GM19328 (cell line): ENCODE data around the gene GATAD2B.
A peak's percentile ranks its signal among the peaks of the same experiment; 100 is the strongest.
"Not testable (repeated sequence)": the region's sequence is repeated elsewhere in the genome, so short reads cannot be mapped to it uniquely, and the experiment has no call there.

Source experiments
- ATAC-seq: cut with Tn5 transposase; IDR thresholded peaks from one replicate; pipeline ENCODE4 v1.9.1; 2021; ENCODE audit warnings: mild to moderate bottlenecking, moderate library complexity; ENCODE audit not compliant: unreplicated experiment

GATAD2B gene

DNA sequence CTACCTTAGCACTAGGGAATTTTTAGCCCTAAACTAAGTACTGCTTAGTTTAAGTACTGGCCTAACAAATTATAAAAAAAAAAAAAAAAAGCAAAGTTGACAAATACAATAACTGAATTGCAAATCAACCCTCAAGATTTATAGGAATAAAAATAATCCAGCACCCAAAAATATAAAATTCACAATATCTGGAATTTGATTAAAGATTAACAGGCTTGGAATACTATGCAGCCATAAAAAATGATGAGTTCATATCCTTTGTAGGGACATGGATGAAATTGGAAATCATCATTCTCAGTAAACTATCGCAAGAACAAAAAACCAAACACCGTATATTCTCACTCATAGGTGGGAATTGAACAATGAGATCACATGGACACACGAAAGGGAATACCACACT lies 78.4 kb downstream of the GATAD2B start:
- ATAC-seq: not testable (repeated sequence)

- ATAC-seq: no peak
Observed at GRCh38 chr1:153842006-153842471, 80.7 kb downstream of the GATAD2B start.

DNA sequence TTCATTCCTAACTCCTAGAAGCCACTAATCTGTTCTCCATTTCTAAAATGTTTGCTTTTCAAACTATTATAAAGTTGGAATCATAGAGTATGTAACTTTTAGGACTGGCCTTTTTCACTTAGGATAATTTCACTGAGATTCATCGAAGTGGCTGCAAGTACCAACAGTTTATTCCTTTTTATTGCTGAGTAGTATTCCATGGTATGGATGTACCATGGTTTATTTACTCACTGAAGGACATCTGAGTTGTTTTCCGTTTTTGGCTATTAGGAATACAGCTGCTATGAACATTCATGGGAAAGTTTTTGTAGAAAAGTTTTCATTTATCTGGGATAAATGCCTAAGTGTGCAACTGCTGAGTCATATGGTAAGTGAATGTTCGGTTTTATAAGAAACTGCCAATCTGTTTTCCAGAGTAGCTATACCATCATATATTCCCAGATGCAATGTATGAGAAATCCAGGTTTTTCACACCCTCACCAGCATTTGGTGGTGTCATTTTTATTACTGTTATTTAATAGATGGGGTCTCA lies 81.2 kb downstream of the GATAD2B start:
- no peak for ATAC-seq

DNA sequence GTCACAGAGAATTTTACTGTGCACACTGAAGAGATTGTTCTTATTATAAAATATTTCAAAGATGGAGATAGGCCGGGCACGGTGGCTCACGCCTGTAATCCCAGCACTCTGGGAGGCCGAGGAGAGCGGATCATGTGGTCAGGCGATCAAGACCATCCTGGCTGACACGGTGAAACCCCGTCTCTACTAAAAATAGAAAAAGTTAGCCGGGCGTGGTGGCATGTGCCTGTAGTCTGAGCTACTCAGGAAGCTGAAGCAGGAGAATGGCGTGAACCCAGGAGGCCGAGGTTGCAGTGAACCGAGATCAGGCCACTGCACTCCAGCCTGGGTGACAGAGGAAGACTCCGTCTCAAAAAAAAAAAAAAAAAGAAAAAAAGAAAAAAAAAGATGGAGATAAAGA lies 82.0 kb downstream of the GATAD2B start:
- ATAC-seq: not testable (repeated sequence)

DNA sequence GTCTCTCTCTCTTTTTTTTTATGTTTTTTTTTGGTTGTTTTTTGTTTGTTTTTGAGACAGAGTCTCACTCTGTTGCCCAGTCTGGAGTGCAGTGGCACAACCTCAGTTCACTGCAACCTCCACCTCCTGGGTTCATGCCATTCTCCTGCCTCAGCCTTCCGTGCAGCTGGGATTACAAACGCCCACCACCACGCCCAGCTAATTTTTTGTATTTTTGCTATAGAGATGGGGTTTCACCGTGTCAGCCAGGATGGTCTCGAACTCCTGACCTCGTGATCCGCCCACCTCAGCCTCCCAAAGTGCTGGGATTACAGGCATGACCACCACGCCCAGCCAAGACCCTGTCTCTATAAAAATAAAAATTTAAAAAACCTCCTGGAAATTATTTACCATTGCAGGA lies 88.8 kb downstream of the GATAD2B start:
- ATAC-seq: not testable (repeated sequence)

GRCh38 chr1:153833171-153833570 lies 89.6 kb downstream of the GATAD2B start:
- no peak for ATAC-seq

- ATAC-seq: no peak
Observed at GRCh38 chr1:153832293-153832692, 90.5 kb downstream of the GATAD2B start.

DNA sequence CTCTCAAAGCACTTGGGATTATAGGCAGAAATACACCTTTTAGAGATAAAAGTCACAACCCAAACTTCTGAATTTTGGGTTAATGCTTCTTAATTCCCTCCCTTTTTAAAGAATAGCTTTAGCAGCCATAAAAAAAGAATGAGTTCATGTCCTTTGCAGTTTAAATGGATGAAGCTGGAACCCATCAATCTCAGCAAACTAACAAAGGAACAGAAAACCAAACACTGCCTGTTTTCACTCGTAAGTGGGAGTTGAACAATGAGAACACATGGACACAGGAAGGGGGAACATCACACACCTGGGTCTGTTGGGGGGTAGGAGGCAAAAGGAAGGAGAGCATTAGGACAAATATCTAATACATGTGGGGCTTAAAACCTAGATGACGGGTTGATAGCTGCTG lies 91.7 kb downstream of the GATAD2B start:
- no peak for ATAC-seq

GRCh38 chr1:153827168-153827964 lies 95.4 kb downstream of the GATAD2B start:
- no peak for ATAC-seq

DNA sequence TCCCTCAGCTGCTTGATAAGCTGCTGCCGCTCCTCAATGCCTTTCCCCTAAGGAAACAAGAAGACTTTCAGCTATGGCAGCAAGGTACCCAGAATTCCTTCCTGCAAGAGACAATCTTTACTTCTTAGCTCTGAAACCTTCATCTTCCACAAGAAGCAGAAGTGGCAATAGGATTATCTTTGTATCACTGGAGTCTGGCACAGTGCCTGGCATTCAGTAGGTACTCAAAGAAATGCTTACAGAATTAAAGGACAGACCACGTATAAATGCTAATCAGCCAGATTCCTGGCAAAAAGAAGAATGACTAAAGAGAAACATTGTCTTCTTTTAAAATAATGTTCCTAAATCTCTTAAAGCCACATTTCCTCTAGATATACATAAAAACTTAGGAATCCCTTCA lies 103.9 kb downstream of the GATAD2B start:
- ATAC-seq: no peak

- no peak for ATAC-seq
Observed at GRCh38 chr1:153816283-153816889, 106.4 kb downstream of the GATAD2B start.

DNA sequence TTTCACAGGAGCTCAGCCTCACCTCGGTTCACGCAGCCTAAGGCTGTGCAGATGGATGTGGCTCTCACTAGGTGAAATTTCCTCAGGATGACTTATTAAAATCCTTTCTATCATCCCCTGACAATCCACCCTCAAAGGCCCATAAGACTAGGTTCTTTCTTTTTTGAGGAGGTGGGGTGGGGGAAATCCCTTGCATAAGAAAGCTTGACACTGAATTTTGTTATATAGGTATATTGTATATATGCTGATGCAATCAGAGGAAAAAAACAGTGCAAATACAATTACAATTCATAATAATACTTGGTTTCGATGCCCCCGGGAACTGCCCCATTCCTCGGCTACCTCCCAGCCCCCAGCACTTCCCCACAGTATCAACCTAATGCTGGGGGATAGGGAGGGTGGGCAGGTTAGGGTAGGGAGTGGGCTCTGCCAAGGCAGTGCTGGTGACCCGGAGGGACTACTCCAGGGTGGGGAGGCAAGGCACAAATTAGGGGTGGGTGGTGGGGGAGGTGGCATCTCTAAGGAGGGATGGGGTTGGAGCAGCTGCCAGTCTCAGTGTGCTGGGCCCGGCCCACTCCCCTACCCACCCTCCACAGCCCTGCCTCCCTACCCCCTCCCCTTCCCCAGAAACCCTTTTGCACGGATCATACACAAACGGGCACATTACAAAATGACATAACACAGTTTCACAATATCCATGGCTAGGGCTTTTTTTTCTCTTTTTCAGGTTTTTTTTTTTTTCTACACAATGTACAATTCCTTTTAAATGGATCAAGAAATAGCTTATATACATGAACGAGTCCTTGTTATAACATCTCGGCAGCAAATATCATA lies 116.7 kb downstream of the GATAD2B start:
- peak; percentile 11 for ATAC-seq

GRCh38 chr1:153805042-153805745 lies 117.6 kb downstream of the GATAD2B start:
- ATAC-seq: peak; percentile 92

DNA sequence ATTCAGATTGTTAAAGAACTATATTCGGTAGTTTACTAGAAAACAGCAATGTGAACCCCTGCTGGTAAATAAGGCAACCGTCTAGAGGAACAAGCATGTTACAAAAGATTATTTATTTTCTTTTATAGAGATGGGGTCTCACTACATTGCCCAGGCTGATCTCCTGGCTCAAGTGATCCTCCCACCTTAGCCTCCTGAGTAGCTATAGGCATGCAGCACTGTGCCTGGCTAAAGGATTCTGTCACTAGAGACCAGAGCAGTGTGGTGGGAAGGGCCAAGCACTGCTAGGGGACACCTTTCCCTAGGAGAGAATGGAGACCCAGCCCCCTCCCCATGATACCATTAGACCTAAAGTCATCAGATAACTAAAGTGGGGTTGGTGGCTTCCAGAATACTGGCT lies 118.7 kb downstream of the GATAD2B start:
- no peak for ATAC-seq

GRCh38 chr1:153803470-153804056 lies 119.2 kb downstream of the GATAD2B start:
- ATAC-seq: no peak

GRCh38 chr1:153801786-153802697 lies 120.7 kb downstream of the GATAD2B start:
- ATAC-seq: no peak

DNA sequence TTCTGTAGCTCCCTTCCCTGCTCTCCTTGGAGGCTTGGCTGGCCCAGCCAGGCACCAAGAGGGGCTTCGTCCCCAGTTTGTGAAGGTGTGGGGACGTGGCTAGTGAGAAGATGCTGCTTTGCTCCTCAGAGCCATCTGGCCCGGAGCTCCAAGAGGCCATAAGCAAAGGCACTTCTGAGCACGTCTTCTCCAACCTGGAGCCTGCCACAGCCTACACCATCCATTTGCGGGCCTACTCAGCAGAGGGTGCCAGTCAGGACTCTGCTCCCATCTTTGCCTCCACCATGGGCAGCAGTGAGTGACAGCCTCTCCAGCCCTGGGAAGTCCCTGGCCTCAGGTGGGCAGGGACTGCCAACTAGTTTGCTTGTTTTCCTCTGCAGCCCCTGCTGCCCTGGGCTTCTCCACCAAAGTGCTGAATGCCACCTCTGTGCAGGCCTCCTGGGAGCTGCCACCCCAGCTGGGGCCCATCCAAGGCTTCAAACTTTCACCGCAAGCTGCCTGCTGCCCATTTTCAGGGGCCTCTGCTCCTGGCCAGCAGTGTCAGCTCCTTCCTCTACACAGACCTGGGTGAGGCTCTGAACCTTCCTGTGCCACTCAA lies 121.6 kb downstream of the GATAD2B start:
- ATAC-seq: no peak

DNA sequence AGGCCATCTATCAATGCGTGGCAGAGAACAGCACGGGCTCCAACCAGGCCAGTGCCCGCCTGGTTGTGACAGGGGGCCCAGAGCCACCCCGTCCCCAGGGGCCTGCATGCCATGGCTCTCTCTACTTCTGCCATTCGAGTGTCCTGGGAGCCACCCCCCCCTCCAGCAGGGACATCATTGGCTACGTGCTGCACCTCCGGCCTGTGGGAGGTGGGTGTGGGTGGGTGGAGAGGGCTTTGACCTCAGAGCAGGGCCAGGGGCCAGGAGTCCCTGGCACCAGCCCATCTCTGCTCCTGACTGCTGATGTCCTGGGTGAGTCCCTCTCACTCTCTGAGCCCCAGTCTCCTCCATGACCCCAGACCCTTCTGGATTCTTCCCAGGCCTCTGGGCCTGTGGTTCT lies 122.3 kb downstream of the GATAD2B start:
- ATAC-seq: no peak
